MM.1S (cell line): Measurements from ENCODE around the gene TNS2.
"Not testable (repeated sequence)": the region's sequence is repeated elsewhere in the genome, so short reads cannot be mapped to it uniquely, and the experiment has no call there.

Source experiments
- DNase-seq: peaks from one replicate; pipeline ENCODE4 v3.0.0-alpha.2; 2015
- H2AFZ ChIP-seq: fragments of 300-600 bp; sonication (generic); 2 replicates; pipeline ENCODE4 v1.6.0; 2016; ENCODE audit warnings: antibody characterized with exemption, low read length
- H3F3A ChIP-seq: fragments of 300-600 bp; sonication (generic); 2 replicates; pipeline ENCODE4 v1.6.1; 2016; ENCODE audit warnings: mild to moderate bottlenecking, antibody characterized with exemption, low read length, moderate library complexity, mixed read lengths; ENCODE audit not compliant: insufficient read depth
- H3K27ac ChIP-seq: fragments of 300-600 bp; sonication (generic); 2 replicates; pipeline ENCODE4 v1.5.1; 2016; ENCODE audit warnings: mild to moderate bottlenecking, low read length
- H3K27me3 ChIP-seq: fragments of 300-600 bp; sonication (generic); replicated peaks from 2 replicates; pipeline ENCODE4 v1.6.0; 2016; ENCODE audit warnings: low read length; ENCODE audit not compliant: insufficient read depth
- H3K36me3 ChIP-seq: fragments of 300-600 bp; sonication (generic); replicated peaks from 2 replicates; pipeline ENCODE4 v1.6.1; 2016; ENCODE audit warnings: mild to moderate bottlenecking, low read length, mixed read lengths; ENCODE audit not compliant: insufficient read depth
- H3K4me1 ChIP-seq: fragments of 300-600 bp; sonication (generic); 2 replicates; pipeline ENCODE4 v1.6.1; 2016; ENCODE audit warnings: low read length, mixed read lengths
- H3K4me2 ChIP-seq: fragments of 300-600 bp; sonication (generic); 2 replicates; pipeline ENCODE4 v1.6.0; 2016; ENCODE audit warnings: low read depth, low read length
- H3K4me3 ChIP-seq: fragments of 300-600 bp; sonication (generic); 2 replicates; pipeline ENCODE4 v1.5.1; 2016; ENCODE audit warnings: low read length, mixed read lengths
- H3K79me2 ChIP-seq: fragments of 300-600 bp; sonication (generic); 2 replicates; pipeline ENCODE4 v1.6.1; 2016; ENCODE audit warnings: mixed run types, low read length, mixed read lengths
- H3K9ac ChIP-seq: fragments of 300-600 bp; sonication (generic); 2 replicates; pipeline ENCODE4 v1.6.1; 2016; ENCODE audit warnings: low read length, mixed read lengths
- H3K9me2 ChIP-seq: fragments of 300-600 bp; sonication (generic); replicated peaks from 2 replicates; pipeline ENCODE4 v1.6.1; 2016; ENCODE audit warnings: mild to moderate bottlenecking, low read length, mixed read lengths; ENCODE audit not compliant: insufficient read depth
- H3K9me3 ChIP-seq: fragments of 300-600 bp; sonication (generic); replicated peaks from 2 replicates; pipeline ENCODE4 v1.6.1; 2016; ENCODE audit warnings: mild to moderate bottlenecking, low read length, mixed read lengths; ENCODE audit not compliant: insufficient read depth
- H4K20me1 ChIP-seq: fragments of 300-600 bp; sonication (generic); 2 replicates; pipeline ENCODE4 v1.6.1; 2016; ENCODE audit warnings: mild to moderate bottlenecking, low read length, moderate library complexity, mixed read lengths; ENCODE audit not compliant: insufficient read depth
- EZH2 ChIP-seq: fragments of 300-600 bp; sonication (generic); optimal IDR thresholded peaks from 2 replicates; pipeline ENCODE3; 2017; ENCODE audit warnings: low read depth, mild to moderate bottlenecking, antibody characterized with exemption, low read length, mixed read lengths
- EZH2phosphoT487 ChIP-seq: fragments of 300-600 bp; sonication (generic); IDR thresholded peaks from 2 replicates; pipeline ENCODE4 v1.6.1; 2018; ENCODE audit warnings: antibody characterized with exemption, low read length
- TF ChIP-seq, protein P1 (sequence below): fragments of 300-600 bp; sonication (generic); IDR thresholded peaks from 2 replicates; pipeline ENCODE4 v1.5.1; 2016; ENCODE audit warnings: antibody characterized with exemption, low read length, mixed read lengths

The TNS2 gene

DNA sequence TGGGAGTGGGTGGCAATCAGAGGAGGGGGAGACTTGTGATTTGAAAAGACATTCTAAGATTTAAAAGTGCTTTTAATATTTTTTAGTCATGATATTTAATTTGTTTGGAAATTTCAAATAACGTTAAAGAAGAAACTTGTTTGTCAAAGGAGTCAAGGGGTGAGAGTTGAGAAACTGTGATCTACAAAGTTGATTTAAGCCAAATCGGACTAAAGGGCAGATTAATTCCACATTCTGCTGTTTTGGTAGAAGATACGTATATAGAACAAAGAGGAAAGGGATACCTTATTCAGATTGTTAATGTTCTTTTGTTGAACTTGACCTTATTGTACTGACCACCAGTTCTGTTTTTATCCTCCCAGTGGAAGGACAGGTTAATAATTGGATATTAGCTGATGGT, 36.9 kb upstream of the TNS2 start:
- Histone ChIP-seq H3K36me3 (peaks cover 23% of the 10 kb centered on the region; the same call in 1 of the 2 replicates), H2AFZ (no peak overlapping the region), H3K4me1 (peaks cover 11% of the 10 kb centered on the region), H3F3A (peaks cover 3% of the 10 kb centered on the region; the same call in 1 of the 2 replicates), H3K9me3 (no peaks in the 10 kb centered on the region), H3K4me2 (no peak overlapping the region), H3K9me2 (no peaks in the 10 kb centered on the region), H4K20me1 (peaks cover 70% of the 10 kb centered on the region), H3K9ac (no peak overlapping the region), H3K27me3 (no peaks in the 10 kb centered on the region), H3K4me3 (no peak overlapping the region), H3K27ac (no peak overlapping the region), H3K79me2 (peaks cover 100% of the 10 kb centered on the region)
- no peak for TF ChIP-seq EZH2phosphoT487
- TF ChIP-seq, protein P1, sequence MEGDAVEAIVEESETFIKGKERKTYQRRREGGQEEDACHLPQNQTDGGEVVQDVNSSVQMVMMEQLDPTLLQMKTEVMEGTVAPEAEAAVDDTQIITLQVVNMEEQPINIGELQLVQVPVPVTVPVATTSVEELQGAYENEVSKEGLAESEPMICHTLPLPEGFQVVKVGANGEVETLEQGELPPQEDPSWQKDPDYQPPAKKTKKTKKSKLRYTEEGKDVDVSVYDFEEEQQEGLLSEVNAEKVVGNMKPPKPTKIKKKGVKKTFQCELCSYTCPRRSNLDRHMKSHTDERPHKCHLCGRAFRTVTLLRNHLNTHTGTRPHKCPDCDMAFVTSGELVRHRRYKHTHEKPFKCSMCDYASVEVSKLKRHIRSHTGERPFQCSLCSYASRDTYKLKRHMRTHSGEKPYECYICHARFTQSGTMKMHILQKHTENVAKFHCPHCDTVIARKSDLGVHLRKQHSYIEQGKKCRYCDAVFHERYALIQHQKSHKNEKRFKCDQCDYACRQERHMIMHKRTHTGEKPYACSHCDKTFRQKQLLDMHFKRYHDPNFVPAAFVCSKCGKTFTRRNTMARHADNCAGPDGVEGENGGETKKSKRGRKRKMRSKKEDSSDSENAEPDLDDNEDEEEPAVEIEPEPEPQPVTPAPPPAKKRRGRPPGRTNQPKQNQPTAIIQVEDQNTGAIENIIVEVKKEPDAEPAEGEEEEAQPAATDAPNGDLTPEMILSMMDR, result no peak
- TF ChIP-seq EZH2, result no peak
- DNase-seq, result no peak

DNA sequence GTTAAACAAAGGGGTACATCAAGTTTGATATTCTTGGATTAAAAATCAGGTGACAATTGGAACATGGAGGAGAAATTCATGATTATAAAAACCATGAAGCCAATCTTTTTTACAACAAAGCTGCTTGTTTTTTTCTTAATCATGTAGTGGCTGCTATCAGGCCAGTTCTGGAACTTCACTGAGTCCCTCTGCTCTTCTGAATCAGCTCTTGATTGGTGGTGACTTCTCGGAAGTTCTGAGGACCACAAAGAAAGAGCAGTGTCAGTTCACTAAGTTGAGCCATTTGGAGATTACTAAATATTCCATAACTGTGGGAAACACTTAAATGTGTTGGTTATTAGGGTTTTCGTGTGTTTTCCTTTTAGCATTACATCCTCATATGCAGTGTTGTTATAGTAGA, 35.2 kb upstream of the TNS2 start:
- Histone ChIP-seq H3K4me1 (0 out of 2 replicates have a peak, but pooled peaks cover 4% of the 10 kb centered on the region), H4K20me1 (peaks cover 64% of the 10 kb centered on the region), H3K27ac (no peak overlapping the region), H3F3A (peaks cover 3% of the 10 kb centered on the region; the same call in 1 of the 2 replicates), H3K9me3 (no peaks in the 10 kb centered on the region), H3K4me3 (no peak overlapping the region), H3K79me2 (peaks cover 95% of the 10 kb centered on the region), H3K36me3 (peaks cover 32% of the 10 kb centered on the region), H3K9ac (no peak overlapping the region), H3K27me3 (no peaks in the 10 kb centered on the region), H2AFZ (no peak overlapping the region), H3K9me2 (no peaks in the 10 kb centered on the region), H3K4me2 (no peak overlapping the region)
- TF ChIP-seq, protein P1, result no peak
- TF ChIP-seq EZH2phosphoT487 (no peak), EZH2 (no peak)
- DNase-seq, result no peak

DNA sequence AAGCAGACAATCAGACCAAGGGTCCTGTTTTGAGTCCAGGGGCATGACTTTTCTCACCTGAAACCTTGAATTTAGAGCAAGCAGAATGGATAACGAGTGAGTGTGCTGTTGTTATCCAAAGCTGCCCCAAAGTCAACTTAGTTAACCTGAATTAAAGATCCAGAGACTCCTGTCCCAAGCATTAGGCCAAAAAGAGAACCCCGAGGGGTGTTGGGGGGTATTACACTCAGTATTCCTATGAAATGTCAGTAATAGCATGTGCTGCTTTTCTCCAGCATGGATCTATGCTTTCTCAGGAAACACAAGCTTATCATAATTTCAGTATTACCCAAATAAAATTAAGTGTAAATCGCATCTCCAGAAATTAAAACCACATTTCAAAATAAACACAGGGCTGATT, 24.6 kb upstream of the TNS2 start:
- no peak overlapping the region for H3K9ac ChIP-seq
- H3K36me3 ChIP-seq, result peaks cover 29% of the 10 kb centered on the region
- no peaks in the 10 kb centered on the region for H4K20me1 ChIP-seq
- no peaks in the 10 kb centered on the region for H3K4me1 ChIP-seq
- peaks cover 7% of the 10 kb centered on the region; the same call in 1 of the 2 replicates for H3F3A ChIP-seq
- H3K79me2 ChIP-seq, result peaks cover 79% of the 10 kb centered on the region
- no peaks in the 10 kb centered on the region for H3K9me3 ChIP-seq
- no peak overlapping the region for H2AFZ ChIP-seq
- H3K9me2 ChIP-seq, result no peaks in the 10 kb centered on the region
- no peaks in the 10 kb centered on the region for H3K27me3 ChIP-seq
- TF ChIP-seq EZH2 (no peak), EZH2phosphoT487 (no peak)
- TF ChIP-seq, protein P1, result no peak
- H3K27ac ChIP-seq, result no peak overlapping the region
- DNase-seq, result no peak
- no peak overlapping the region for H3K4me2 ChIP-seq
- H3K4me3 ChIP-seq, result no peak overlapping the region

DNA sequence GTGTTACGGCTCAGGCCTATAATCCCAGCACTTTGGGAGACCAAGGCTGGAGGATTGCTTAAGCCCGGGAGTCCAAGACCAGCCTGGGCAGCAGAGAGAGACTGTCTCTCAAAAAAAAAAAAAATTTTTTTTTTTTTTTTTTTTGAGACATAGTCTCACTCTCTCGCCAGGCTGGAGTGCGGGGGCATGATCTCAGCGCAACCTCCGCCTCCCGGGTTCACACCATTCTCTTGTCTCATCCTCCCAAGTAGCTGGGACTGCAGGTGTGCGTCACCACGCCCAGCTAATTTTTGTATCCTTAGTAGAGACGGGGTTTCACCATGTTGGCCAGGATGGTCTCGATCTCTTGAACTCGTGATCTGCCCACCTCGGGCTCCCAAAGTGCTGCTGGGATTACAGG, 22.9 kb upstream of the TNS2 start:
- not testable (repeated sequence) for H3K4me2 ChIP-seq, H3K4me1 ChIP-seq, H3K9me3 ChIP-seq, H3K9ac ChIP-seq, H3K9me2 ChIP-seq, H4K20me1 ChIP-seq, H3K27me3 ChIP-seq, H3K27ac ChIP-seq, DNase-seq, H2AFZ ChIP-seq, H3K4me3 ChIP-seq
- Histone ChIP-seq H3F3A (peaks cover 10% of the 10 kb centered on the region; the same call in 1 of the 2 replicates), H3K36me3 (peaks cover 22% of the 10 kb centered on the region), H3K79me2 (peaks cover 77% of the 10 kb centered on the region)
